HG03460 (cell line): Measurements from ENCODE around the gene FITM1.

Source experiments
- ATAC-seq: cut with Tn5 transposase; IDR thresholded peaks from one replicate; pipeline ENCODE4 v1.9.1; 2021; ENCODE audit not compliant: unreplicated experiment

FITM1 gene

GRCh38 chr14:24116128-24116814 is 14.2 kb upstream of the FITM1 start:
- ATAC-seq: no peak

- ATAC-seq: no peak
Measured at GRCh38 chr14:24117179-24117578, 13.3 kb upstream of the FITM1 start.

GRCh38 chr14:24119691-24120090 is 10.8 kb upstream of the FITM1 start:
- ATAC-seq: no peak

GRCh38 chr14:24121210-24121609 is 9.2 kb upstream of the FITM1 start:
- no peak for ATAC-seq

- no peak for ATAC-seq
Measured at GRCh38 chr14:24122416-24122815, 8.0 kb upstream of the FITM1 start.

- ATAC-seq: no peak
Measured at GRCh38 chr14:24122898-24123297, 7.6 kb upstream of the FITM1 start.

- peak; percentile 57 for ATAC-seq
Measured at GRCh38 chr14:24123424-24124417, 6.7 kb upstream of the FITM1 start.

GRCh38 chr14:24126939-24127338 is 3.5 kb upstream of the FITM1 start:
- ATAC-seq: no peak

GRCh38 chr14:24127673-24128072 is 2.8 kb upstream of the FITM1 start:
- no peak for ATAC-seq

- no peak for ATAC-seq
Measured at GRCh38 chr14:24129410-24129998, 955 bp upstream of the FITM1 start.

- no peak for ATAC-seq
Measured at GRCh38 chr14:24130717-24131548, 474 bp downstream of the FITM1 start.

- ATAC-seq: no peak
Measured at GRCh38 chr14:24131549-24131966, 1.1 kb downstream of the FITM1 start.

- ATAC-seq: no peak
Measured at GRCh38 chr14:24132061-24132685, 1.7 kb downstream of the FITM1 start.

GRCh38 chr14:24132976-24133375 is 2.5 kb downstream of the FITM1 start:
- no peak for ATAC-seq

GRCh38 chr14:24133735-24134134 is 3.3 kb downstream of the FITM1 start:
- no peak for ATAC-seq

GRCh38 chr14:24135584-24135833 is 5.0 kb downstream of the FITM1 start:
- peak; percentile 1 for ATAC-seq

- ATAC-seq: peak; percentile 84
Measured at GRCh38 chr14:24135834-24136683, 5.6 kb downstream of the FITM1 start, which contains the start of gene PSME1. Gene PSME1, plus strand, starts transcription at chr14:24136194. Its CDS starts 69 bp downstream, at chr14:24136263.

- no peak for ATAC-seq
Measured at GRCh38 chr14:24136684-24137528, 6.4 kb downstream of the FITM1 start.
